BLaER1 (cell line): ENCODE measurements around the gene GAP43.
A peak's percentile ranks its signal among the peaks of the same experiment; 100 is the strongest.
"Not testable (repeated sequence)": the region's sequence is repeated elsewhere in the genome, so short reads cannot be mapped to it uniquely, and the experiment has no call there.

Experiments used
- H3K27ac ChIP-seq: shearing (Covaris generic); formaldehyde crosslinking; 2 replicates; pipeline ENCODE4 v1.8.1; 2022
- H3K27me3 ChIP-seq: shearing (Covaris generic); formaldehyde crosslinking; 2 replicates; pipeline ENCODE4 v1.8.1; 2022
- H3K36me3 ChIP-seq: shearing (Covaris generic); formaldehyde crosslinking; 2 replicates; pipeline ENCODE4 v1.8.1; 2022
- H3K4me1 ChIP-seq: shearing (Covaris generic); formaldehyde crosslinking; 2 replicates; pipeline ENCODE4 v1.8.1; 2022
- H3K4me2 ChIP-seq: shearing (Covaris generic); formaldehyde crosslinking; 2 replicates; pipeline ENCODE4 v1.8.1; 2022
- H3K4me3 ChIP-seq: shearing (Covaris generic); formaldehyde crosslinking; 2 replicates; pipeline ENCODE4 v1.8.1; 2022
- H3K9ac ChIP-seq: shearing (Covaris generic); formaldehyde crosslinking; 2 replicates; pipeline ENCODE4 v1.8.1; 2022
- H3K9me3 ChIP-seq: shearing (Covaris generic); formaldehyde crosslinking; 2 replicates; pipeline ENCODE4 v1.8.1; 2022
- H4K20me1 ChIP-seq: shearing (Covaris generic); formaldehyde crosslinking; 2 replicates; pipeline ENCODE4 v1.8.1; 2022
- Cebpa-rat ChIP-seq: shearing (Covaris generic); IDR thresholded peaks from 2 replicates; pipeline ENCODE4 v1.8.1; 2022

GAP43 gene

GRCh38 chr3:115708540-115708939 lies 85.2 kb downstream of the GAP43 start:
- TF ChIP-seq Cebpa-rat = no peak
- no peak overlapping the region for H3K4me3 ChIP-seq
- H3K27ac ChIP-seq = no peak overlapping the region
- no peaks in the 10 kb centered on the region for H3K27me3 ChIP-seq
- no peaks in the 10 kb centered on the region for H4K20me1 ChIP-seq
- no peaks in the 10 kb centered on the region for H3K9me3 ChIP-seq
- H3K4me1 ChIP-seq = no peaks in the 10 kb centered on the region
- H3K9ac ChIP-seq = no peak overlapping the region
- no peaks in the 10 kb centered on the region for H3K36me3 ChIP-seq
- H3K4me2 ChIP-seq = no peak overlapping the region

GRCh38 chr3:115709093-115709492 lies 85.8 kb downstream of the GAP43 start:
- Histone ChIP-seq H3K36me3 (no peaks in the 10 kb centered on the region), H3K9ac (no peak overlapping the region), H3K4me3 (no peak overlapping the region), H3K4me2 (no peak overlapping the region), H3K4me1 (no peaks in the 10 kb centered on the region), H3K9me3 (no peaks in the 10 kb centered on the region), H3K27me3 (no peaks in the 10 kb centered on the region), H3K27ac (no peak overlapping the region), H4K20me1 (no peaks in the 10 kb centered on the region)
- TF ChIP-seq Cebpa-rat = no peak

GRCh38 chr3:115709931-115710330 lies 86.6 kb downstream of the GAP43 start:
- TF ChIP-seq Cebpa-rat = no peak
- H4K20me1 ChIP-seq = no peaks in the 10 kb centered on the region
- no peak overlapping the region for H3K27ac ChIP-seq
- no peak overlapping the region for H3K4me2 ChIP-seq
- H3K36me3 ChIP-seq = no peaks in the 10 kb centered on the region
- no peaks in the 10 kb centered on the region for H3K27me3 ChIP-seq
- H3K9ac ChIP-seq = no peak overlapping the region
- no peaks in the 10 kb centered on the region for H3K9me3 ChIP-seq
- no peaks in the 10 kb centered on the region for H3K4me1 ChIP-seq
- H3K4me3 ChIP-seq = no peak overlapping the region

- Histone ChIP-seq H3K4me3 (no peak overlapping the region), H3K4me2 (no peak overlapping the region), H3K36me3 (no peaks in the 10 kb centered on the region), H3K27me3 (no peaks in the 10 kb centered on the region), H3K9me3 (no peaks in the 10 kb centered on the region), H3K9ac (no peak overlapping the region), H3K4me1 (no peaks in the 10 kb centered on the region), H3K27ac (no peak overlapping the region), H4K20me1 (no peaks in the 10 kb centered on the region)
- TF ChIP-seq Cebpa-rat = no peak
These were observed 87.5 kb downstream of the GAP43 start for GRCh38 chr3:115710799-115711198.

GRCh38 chr3:115712871-115713270 lies 89.6 kb downstream of the GAP43 start:
- no peak overlapping the region for H3K27ac ChIP-seq
- no peaks in the 10 kb centered on the region for H3K9me3 ChIP-seq
- no peaks in the 10 kb centered on the region for H4K20me1 ChIP-seq
- no peak overlapping the region for H3K4me2 ChIP-seq
- no peaks in the 10 kb centered on the region for H3K4me1 ChIP-seq
- no peaks in the 10 kb centered on the region for H3K36me3 ChIP-seq
- no peaks in the 10 kb centered on the region for H3K27me3 ChIP-seq
- no peak overlapping the region for H3K9ac ChIP-seq
- no peak for TF ChIP-seq Cebpa-rat
- H3K4me3 ChIP-seq = no peak overlapping the region

- no peak overlapping the region for H3K4me3 ChIP-seq
- no peaks in the 10 kb centered on the region for H3K4me1 ChIP-seq
- TF ChIP-seq Cebpa-rat = no peak
- no peaks in the 10 kb centered on the region for H3K36me3 ChIP-seq
- H3K4me2 ChIP-seq = no peak overlapping the region
- no peaks in the 10 kb centered on the region for H3K27me3 ChIP-seq
- H3K27ac ChIP-seq = no peak overlapping the region
- H4K20me1 ChIP-seq = no peaks in the 10 kb centered on the region
- H3K9me3 ChIP-seq = no peaks in the 10 kb centered on the region
- no peak overlapping the region for H3K9ac ChIP-seq
These were observed 90.0 kb downstream of the GAP43 start for GRCh38 chr3:115713284-115713683.

GRCh38 chr3:115715241-115715745 lies 92.0 kb downstream of the GAP43 start:
- Histone ChIP-seq H4K20me1 (no peaks in the 10 kb centered on the region), H3K4me3 (no peak overlapping the region), H3K9ac (no peak overlapping the region), H3K4me1 (no peaks in the 10 kb centered on the region), H3K9me3 (no peaks in the 10 kb centered on the region), H3K4me2 (no peak overlapping the region), H3K36me3 (no peaks in the 10 kb centered on the region), H3K27me3 (no peaks in the 10 kb centered on the region), H3K27ac (no peak overlapping the region)
- TF ChIP-seq Cebpa-rat = no peak

- no peaks in the 10 kb centered on the region for H3K4me1 ChIP-seq
- TF ChIP-seq Cebpa-rat = no peak
- no peak overlapping the region for H3K4me3 ChIP-seq
- H3K9me3 ChIP-seq = no peaks in the 10 kb centered on the region
- no peak overlapping the region for H3K4me2 ChIP-seq
- no peaks in the 10 kb centered on the region for H3K27me3 ChIP-seq
- H3K36me3 ChIP-seq = no peaks in the 10 kb centered on the region
- H3K27ac ChIP-seq = no peak overlapping the region
- H4K20me1 ChIP-seq = no peaks in the 10 kb centered on the region
- H3K9ac ChIP-seq = no peak overlapping the region
These were observed 97.7 kb downstream of the GAP43 start for GRCh38 chr3:115720983-115721382.

- Histone ChIP-seq H4K20me1 (no peaks in the 10 kb centered on the region), H3K4me3 (no peak overlapping the region), H3K9me3 (no peaks in the 10 kb centered on the region), H3K36me3 (no peaks in the 10 kb centered on the region), H3K4me1 (no peaks in the 10 kb centered on the region), H3K27ac (no peak overlapping the region), H3K27me3 (no peaks in the 10 kb centered on the region), H3K4me2 (no peak overlapping the region), H3K9ac (no peak overlapping the region)
- peak; percentile 60; the same call in 1 of the 2 replicates for TF ChIP-seq Cebpa-rat
These were observed 102.5 kb downstream of the GAP43 start for GRCh38 chr3:115725800-115726199.

- Histone ChIP-seq H3K4me1 (no peaks in the 10 kb centered on the region), H4K20me1 (no peaks in the 10 kb centered on the region), H3K4me3 (no peak overlapping the region), H3K27ac (no peak overlapping the region), H3K9ac (no peak overlapping the region), H3K36me3 (no peaks in the 10 kb centered on the region), H3K27me3 (no peaks in the 10 kb centered on the region), H3K9me3 (no peaks in the 10 kb centered on the region), H3K4me2 (no peak overlapping the region)
- TF ChIP-seq Cebpa-rat = no peak
These were observed 103.8 kb downstream of the GAP43 start for GRCh38 chr3:115727135-115727534.

- H3K4me1 ChIP-seq = no peaks in the 10 kb centered on the region
- H3K9me3 ChIP-seq = no peaks in the 10 kb centered on the region
- H3K4me2 ChIP-seq = no peak overlapping the region
- H3K27ac ChIP-seq = no peak overlapping the region
- no peaks in the 10 kb centered on the region for H3K36me3 ChIP-seq
- H3K27me3 ChIP-seq = no peaks in the 10 kb centered on the region
- H3K4me3 ChIP-seq = no peak overlapping the region
- no peak for TF ChIP-seq Cebpa-rat
- no peak overlapping the region for H3K9ac ChIP-seq
- H4K20me1 ChIP-seq = no peaks in the 10 kb centered on the region
These were observed 104.7 kb downstream of the GAP43 start for GRCh38 chr3:115728013-115728412.

GRCh38 chr3:115736341-115736740 lies 113.0 kb downstream of the GAP43 start:
- not testable (repeated sequence) for H3K27me3 ChIP-seq

More at GRCh38 chr3:115736341-115736740, 113.0 kb downstream of the GAP43 start:
- H4K20me1 ChIP-seq, H3K27ac ChIP-seq, H3K36me3 ChIP-seq, H3K4me3 ChIP-seq, H3K4me2 ChIP-seq, H3K4me1 ChIP-seq, H3K9ac ChIP-seq: not testable (repeated sequence)
- H3K9me3 ChIP-seq = peaks cover 24% of the 10 kb centered on the region
